Omental fat pad (tissue), 4 donors: ENCODE data around the gene MPHOSPH9. TPM values are rescaled to one million over a fixed set of nuclear protein-coding genes. Genes with fewer than 3 reads are reported as not detected.

Experiments used
- ATAC-seq: fragments of 150-250 bp; one replicate; pipeline ENCODE4 v1.9.1; 2016; ENCODE audit warnings: mild to moderate bottlenecking, moderate library complexity; ENCODE audit not compliant: low FRiP score
- DNase-seq: peaks from one replicate; pipeline ENCODE4 v3.0.0-alpha.2; 2019; ENCODE audit warnings: low spot score
- CTCF ChIP-seq, 3 donors: fragments of 450-650 bp; IDR thresholded peaks; one replicate each; pipeline ENCODE4 v1.5.1; 2016 to 2017; ENCODE audit warnings: antibody characterized with exemption in 3 of 3, mild to moderate bottlenecking in 3 of 3, moderate library complexity in 2 of 3
- total RNA-seq, 4 donors: library from RNA; depleted of rRNA; stranded (reverse); fragments of >200 nt; gene quantifications; one replicate each; pipeline ENCODE4 v1.1.0, GENCODE V29; 2016

MPHOSPH9 gene
- total RNA-seq, 4 donors from 2014 or later, result 17.3 to 27.6 (median 23.9) TPM

DNA sequence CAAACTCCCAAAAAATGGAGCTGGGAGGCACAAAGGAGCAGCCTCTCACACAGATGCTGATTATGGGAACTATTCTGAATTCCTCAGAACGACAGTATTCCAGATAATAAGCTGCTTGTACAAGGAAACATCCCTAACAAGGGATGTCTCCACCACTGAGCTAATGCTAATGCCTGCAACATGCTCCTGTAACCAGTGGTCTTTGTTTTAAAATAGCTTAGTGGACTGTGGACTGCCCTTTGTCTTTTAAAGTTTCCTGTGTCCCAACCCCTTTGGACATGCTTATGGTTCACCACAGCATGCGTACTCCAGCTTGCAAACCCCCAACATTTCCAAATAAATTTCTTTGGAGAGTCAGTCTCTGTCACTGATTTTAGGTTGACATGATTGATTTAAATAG lies 65.6 kb downstream of the MPHOSPH9 start:
- ATAC-seq, result no peak
- DNase-seq, result no peak
- no peak for TF ChIP-seq CTCF (IDR thresholded peaks at IDR 0.05)

DNA sequence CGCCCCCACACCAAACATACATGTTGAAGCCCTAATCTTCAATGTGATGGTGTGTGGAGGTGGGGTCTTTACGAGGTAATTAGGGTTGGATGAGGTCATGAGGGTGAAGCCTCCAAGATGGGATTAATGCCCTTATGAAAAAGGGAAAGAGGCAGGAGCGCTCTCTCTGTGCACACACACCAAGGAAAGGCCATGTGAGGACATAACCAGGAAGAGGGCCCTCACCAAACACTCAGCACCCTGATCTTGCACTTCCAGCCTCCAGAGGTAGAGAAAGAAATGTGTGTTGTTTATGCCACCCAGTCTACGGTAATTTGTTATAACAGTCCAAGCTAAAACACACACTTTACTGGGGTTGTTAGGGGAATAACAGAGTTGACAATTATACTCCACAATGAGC lies 67.4 kb downstream of the MPHOSPH9 start:
- no peak for DNase-seq
- TF ChIP-seq CTCF (IDR thresholded peaks at IDR 0.05), result no peak
- no peak for ATAC-seq

GRCh38 chr12:123164710-123165261 lies 68.2 kb downstream of the MPHOSPH9 start:
- DNase-seq, result no peak
- no peak for ATAC-seq

DNA sequence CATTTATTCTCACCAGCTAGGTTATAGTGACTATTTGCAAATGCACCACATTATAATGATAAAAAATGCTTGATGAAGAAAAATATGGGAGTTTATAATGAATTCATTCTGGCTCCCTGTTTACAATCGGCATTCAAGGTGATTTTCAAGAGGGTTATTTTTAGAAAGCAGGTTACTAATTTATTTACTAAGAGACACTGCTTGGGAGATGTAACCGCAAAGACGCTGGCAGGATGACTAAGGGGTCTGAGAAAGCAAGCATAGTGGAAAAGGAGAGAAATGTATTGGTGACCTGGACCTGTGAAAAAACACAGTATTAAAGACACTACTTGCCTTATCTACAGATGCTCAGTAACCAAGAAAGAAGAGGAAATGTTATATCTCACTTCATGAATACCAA lies 68.7 kb downstream of the MPHOSPH9 start:
- no peak for ATAC-seq
- TF ChIP-seq CTCF (IDR thresholded peaks at IDR 0.05), result no peak
- no peak for DNase-seq

More at GRCh38 chr12:123164710-123165261, 68.2 kb downstream of the MPHOSPH9 start:
- no peak for TF ChIP-seq CTCF (IDR thresholded peaks at IDR 0.05)

DNA sequence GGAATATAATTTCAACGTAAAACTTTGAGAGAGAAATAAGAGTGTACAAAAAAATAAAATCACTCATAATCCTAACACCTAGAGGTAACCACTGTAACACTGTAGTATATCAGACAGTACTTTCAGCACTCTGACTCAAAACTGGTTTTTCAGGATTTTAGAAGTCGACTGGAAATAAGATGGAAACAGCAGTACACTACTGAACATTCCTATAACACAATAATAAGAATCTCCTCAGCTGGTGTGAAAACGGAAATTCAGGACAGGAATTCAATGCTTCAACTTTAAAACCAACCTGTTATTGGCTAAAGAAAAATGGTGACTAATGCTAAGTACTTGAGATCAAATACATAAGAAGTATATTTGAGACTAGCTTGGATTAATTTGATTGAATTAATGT lies 69.7 kb downstream of the MPHOSPH9 start:
- TF ChIP-seq CTCF (IDR thresholded peaks at IDR 0.05), result no peak
- no peak for ATAC-seq
- no peak for DNase-seq

DNA sequence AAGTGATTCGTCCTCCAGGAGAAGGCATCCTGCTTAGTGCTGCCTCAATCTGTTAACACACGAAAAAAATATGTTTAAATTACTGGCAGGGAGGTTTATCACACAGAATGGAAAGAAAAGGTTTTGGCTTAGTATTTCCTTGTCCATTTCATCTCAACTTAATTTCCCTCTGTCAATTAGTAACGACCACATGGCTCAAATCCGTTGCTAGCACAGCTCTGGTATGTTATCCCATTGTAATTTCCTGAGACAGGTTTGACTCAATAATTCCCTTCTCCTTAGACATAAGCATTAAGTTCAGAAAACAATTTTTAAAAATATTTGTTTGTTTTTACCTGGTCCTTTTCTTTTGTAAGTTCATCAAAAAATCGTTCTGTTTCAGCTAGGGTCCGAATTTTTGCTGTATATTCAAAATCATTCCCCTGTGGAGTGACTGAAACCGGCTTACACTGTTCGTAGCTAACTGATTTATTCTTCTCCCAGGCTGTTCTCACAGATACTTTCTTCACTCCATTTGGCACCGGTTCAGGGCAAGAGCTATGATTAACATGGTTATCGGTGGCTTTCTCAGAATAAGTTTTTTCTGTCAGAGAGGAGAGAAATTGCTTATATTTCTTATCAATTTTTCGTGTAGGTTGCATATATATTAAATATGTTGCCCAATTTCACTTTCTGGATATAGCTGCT lies 72.0 kb downstream of the MPHOSPH9 start:
- DNase-seq, result no peak
- no peak for TF ChIP-seq CTCF (IDR thresholded peaks at IDR 0.05)
- no peak for ATAC-seq

GRCh38 chr12:123153906-123154305 lies 79.0 kb downstream of the MPHOSPH9 start:
- TF ChIP-seq CTCF (IDR thresholded peaks at IDR 0.05), result no peak
- ATAC-seq, result no peak
- no peak for DNase-seq
